ENCODE results near the gene INPP5K. TPM values are rescaled to one million over a fixed set of nuclear protein-coding genes. Genes with fewer than 3 reads are reported as not detected.

INPP5K gene
- total RNA-seq, 4 donors from 2014 or later, result 168 to 321 (median 200) TPM

DNA sequence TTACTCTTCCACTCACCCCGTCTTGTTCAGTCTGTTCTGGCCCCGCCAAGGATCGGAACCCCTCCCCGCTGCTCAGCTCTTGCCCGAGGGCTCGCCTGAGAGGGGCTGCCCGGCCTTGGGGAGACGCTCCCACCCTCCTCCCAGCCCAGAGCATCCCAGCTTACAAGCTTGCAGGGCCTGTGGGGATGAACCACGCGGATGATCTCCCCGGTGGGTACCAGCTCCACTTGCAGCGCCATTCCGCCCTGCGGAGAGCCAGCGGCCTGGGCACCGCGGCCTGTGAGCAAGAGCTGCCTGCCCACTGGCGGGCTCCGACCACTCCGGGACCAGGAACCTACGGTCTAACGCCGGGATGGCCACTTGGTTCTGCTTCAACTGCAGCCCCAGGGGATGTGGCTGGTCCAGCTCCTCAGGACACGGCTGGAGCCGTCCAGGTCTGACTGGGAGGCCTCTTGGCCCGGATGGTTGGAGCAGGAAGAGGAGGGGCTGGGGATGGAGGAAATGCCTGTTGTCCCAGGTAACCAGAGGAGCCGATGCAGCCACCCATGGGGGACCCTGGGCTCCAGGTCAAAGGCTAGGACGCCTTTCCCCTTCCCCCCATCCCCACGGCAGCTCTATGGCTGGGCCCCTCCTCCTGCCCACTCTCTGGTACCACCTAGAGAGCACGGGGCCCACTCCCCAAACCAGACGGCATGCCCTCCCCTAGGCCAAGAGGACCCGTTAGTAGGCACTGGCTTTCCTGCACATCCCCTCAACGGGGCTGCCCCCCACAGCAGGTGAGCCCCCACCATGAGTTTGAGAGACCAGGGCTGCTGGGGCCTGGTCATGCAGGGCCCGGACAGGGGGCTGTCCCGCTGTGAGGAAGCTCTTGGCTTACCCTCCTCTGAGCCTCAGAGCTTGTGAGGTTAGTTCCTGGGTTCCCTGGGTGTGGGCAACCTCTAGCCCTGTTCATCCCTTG lies 23.9 kb downstream of the INPP5K start, which contains the start of gene MYO1C:
Gene MYO1C, minus strand, starts transcription at position 438 of the 958 bp plus-strand sequence. Its CDS starts 199 bp downstream, at position 239.
- TF ChIP-seq, protein P1, sequence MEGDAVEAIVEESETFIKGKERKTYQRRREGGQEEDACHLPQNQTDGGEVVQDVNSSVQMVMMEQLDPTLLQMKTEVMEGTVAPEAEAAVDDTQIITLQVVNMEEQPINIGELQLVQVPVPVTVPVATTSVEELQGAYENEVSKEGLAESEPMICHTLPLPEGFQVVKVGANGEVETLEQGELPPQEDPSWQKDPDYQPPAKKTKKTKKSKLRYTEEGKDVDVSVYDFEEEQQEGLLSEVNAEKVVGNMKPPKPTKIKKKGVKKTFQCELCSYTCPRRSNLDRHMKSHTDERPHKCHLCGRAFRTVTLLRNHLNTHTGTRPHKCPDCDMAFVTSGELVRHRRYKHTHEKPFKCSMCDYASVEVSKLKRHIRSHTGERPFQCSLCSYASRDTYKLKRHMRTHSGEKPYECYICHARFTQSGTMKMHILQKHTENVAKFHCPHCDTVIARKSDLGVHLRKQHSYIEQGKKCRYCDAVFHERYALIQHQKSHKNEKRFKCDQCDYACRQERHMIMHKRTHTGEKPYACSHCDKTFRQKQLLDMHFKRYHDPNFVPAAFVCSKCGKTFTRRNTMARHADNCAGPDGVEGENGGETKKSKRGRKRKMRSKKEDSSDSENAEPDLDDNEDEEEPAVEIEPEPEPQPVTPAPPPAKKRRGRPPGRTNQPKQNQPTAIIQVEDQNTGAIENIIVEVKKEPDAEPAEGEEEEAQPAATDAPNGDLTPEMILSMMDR (IDR thresholded peaks at IDR 0.05; ENCODE audit: low read depth), result no peak

DNA sequence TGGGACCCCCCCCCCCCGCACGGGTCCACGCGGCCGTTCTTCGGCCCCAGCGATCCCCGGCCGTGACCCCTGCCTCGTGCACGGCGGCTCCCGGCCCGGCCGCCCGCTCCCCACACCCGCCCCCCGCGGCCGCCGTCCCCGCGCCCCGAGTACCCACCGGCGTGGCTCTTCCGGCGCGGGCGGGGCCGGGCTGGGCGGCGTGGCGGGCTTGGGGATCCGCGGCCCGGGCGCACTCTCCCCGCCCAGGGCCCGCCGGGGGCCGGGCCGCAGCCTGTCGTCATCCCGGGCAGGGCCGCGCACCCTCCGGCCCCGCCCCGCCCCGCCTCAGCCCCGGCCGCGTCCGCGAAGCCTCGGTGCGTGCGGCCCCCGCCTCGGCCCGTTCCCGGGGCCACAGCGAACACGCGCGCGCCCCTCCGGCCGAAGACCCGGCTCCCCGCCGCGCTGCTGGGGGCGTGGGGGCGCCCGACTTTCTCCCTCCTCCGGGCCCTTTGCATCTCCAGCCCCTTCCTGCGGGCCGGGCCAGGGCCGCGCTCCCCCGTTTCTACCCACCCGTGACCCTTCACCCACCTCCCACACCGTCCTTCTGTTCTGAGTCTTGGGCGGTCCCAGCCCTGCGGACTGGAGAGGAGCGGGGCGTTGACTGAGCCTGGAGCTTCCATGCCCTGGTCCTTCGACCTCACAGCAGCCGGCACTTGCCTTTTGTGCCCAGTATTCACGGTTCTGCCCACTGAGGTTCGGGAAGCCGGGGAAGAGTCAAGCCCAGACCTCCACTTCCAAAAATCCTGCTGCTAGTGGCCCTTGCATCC lies 24.8 kb downstream of the INPP5K start:
- TF ChIP-seq, protein P1 (IDR thresholded peaks at IDR 0.05; ENCODE audit: low read depth), result no peak

DNA sequence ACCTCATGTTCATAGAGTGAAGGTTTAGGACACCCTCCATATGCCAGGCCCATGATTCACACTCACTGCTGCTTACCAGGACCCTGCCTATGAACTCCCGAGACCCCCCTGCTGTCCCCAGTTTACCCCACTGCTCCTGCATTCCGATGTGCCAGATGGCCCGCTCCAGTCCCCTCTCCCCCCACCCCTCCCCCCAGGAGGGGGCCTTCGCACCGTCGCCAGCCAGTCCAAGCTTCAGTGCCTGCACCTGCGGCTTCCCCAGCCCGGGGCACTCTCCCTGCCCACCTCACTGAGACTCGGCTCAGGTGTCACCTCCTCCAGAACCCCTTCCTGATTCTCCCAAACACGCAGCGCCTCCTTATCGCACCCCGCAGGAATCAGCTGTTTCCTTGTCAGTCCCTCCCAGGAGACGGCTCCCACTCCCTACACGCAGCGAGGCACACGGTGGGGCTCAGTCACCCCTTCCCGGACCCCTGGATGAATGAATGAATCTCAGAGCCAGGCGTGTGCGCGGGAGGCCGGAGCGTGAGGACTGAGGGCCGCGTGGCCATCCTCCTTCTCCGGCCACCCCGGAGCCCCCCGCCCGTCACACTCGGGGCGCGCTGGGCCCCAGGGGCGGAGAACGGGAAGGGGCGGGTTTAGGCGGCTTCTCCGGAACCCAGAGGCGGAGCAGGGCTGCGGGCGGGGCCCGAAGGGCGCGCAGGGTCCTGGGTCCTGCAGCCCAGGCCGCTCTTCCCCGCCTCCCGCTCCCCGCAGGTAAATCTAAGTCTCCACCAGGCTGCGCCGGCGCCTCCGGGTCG lies 25.6 kb downstream of the INPP5K start:
- TF ChIP-seq, protein P1 (IDR thresholded peaks at IDR 0.05; ENCODE audit: low read depth), result no peak

DNA sequence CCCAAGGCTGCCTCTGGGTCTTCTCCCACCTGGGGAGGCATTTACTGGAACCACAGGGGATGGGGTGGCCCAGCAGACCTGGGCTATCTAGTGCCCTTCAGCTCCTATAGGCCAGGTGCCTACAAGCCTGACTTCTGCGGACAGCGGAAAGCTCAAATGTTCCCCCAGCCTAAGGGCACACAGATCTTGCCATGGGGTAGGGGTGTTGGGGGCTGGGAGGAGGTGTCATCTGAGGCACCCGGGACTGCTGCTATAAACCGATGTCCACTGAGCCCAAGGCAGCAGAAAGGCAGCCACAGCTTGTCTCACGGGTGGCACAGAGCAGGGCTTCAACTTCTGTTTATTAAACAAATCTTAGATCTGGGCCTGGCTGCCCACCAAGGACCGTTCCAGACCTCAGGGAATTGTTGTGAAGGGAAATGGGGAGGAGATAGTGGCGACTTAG lies 27.6 kb downstream of the INPP5K start:
- TF ChIP-seq, protein P1 (IDR thresholded peaks at IDR 0.05; ENCODE audit: low read depth), result no peak

DNA sequence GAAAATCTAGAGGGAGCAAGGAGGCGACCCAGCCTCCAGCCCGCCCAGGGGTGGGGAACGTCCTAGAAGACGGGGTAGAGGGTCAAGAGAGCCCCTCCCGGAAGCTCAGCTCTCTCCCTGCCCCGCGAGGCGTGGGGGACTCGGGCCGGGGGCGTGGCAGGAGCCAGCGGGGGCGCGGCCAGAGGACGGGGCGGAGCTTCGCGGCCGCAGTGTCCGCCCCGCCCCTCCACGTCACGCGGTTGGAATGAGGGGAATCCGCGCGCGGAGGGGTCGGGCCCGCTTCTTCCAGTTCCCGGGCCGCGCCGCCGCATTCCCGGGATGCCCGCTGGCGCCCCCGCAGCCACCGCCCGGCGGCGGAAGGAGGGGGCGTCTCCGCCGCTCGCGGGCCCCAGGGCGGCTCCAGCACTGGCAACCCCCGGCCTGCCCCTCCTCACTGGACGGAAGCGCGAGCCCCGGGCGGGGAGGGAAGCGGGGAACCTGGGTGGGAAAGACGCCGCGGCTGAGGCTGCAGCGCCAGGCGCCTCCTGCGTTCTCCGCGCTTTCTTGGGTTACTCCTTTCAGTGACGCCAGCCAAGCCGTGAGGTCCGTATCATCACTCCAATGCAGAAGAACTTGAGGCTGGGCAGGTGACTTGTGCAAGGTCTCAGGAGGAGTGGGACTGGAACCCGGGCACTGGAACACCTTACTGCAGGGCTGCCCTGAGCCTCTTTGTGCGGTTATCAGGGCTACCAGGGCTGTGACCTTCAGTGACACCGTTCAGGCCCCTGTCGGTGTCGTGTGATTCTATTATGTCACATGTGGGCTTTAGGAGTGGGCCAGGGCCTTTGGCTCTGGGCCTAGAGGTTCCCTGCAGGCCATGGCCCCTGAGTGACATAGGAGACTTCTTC lies 28.2 kb downstream of the INPP5K start:
- TF ChIP-seq, protein P1 (IDR thresholded peaks at IDR 0.05; ENCODE audit: low read depth), result no peak
